Astrocyte of the cerebellum (primary cell): Measurements from ENCODE around the gene CELF3.
A peak's percentile ranks its signal among the peaks of the same experiment; 100 is the strongest.

Experiments used
- DNase-seq: peaks from one replicate; pipeline ENCODE4 v3.0.0-alpha.2; 2011; ENCODE audit warnings: low read depth
- H3K4me3 ChIP-seq: 2 replicates; pipeline ENCODE4 v1.5.1; 2011; ENCODE audit warnings: mild to moderate bottlenecking, low read depth, low read length, moderate library complexity
- in situ Hi-C: cut with HindIII; loops from 2 replicates; pipeline ENCODE4 v1.10.0; 2017; ENCODE audit warnings: low sequenced_read_pairs
- TF ChIP-seq, protein P1 (sequence below): IDR thresholded peaks from 2 replicates; pipeline ENCODE4 v1.5.1; 2012; ENCODE audit warnings: low read length, low read depth, moderate library complexity, mild to moderate bottlenecking; ENCODE audit errors: missing control alignments

The CELF3 gene

DNA sequence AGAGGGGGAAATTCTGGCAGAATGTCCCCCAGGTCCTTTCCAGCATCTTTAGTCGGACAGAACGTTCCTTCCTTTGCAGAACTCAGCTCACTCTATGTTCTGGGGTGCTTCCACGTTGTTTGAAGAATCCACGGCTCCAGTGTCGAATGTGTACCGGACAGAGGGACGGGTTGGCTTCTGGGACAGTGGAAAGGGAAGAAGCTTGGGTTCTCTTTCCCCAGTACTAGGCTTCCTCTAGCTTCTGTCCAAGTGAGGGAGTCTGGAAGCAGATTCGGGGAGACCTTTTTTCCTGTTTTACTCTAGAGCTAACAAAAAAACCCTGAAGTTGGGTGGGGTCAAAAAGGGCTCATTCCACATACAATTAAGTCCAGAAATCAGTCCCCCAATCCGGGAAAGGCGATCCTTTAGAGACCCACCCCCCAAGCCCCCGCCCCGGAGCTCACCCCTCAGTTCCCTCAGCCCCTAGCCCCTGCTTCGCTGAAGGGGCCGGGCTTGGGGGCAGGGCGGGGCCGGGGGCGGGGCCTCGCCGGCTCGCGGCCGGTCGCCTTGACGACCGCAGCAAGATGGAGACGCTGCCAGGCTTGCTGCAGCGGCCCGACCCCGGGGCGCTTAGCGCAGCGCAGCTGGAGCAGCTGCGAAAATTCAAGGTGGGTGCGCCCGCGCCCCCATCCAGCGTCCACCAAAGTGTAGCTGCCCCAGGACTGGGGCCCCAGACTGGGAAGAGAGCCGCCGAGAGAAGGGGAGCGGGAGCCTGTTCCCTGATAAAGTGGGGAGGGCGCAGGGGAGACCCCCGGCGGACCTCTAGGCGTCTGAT lies 4.6 kb upstream of the CELF3 start, which contains the start of gene RIIAD1:
RIIAD1 (plus strand) TSS at position 549 of the 814 bp plus-strand sequence; CDS start at position 564, 15 bp downstream.
- in situ Hi-C loops, result no loop called here
- H3K4me3 ChIP-seq, result peak within 1 kb of the TSS; percentile 41
- no peak for DNase-seq
- TF ChIP-seq, protein P1, sequence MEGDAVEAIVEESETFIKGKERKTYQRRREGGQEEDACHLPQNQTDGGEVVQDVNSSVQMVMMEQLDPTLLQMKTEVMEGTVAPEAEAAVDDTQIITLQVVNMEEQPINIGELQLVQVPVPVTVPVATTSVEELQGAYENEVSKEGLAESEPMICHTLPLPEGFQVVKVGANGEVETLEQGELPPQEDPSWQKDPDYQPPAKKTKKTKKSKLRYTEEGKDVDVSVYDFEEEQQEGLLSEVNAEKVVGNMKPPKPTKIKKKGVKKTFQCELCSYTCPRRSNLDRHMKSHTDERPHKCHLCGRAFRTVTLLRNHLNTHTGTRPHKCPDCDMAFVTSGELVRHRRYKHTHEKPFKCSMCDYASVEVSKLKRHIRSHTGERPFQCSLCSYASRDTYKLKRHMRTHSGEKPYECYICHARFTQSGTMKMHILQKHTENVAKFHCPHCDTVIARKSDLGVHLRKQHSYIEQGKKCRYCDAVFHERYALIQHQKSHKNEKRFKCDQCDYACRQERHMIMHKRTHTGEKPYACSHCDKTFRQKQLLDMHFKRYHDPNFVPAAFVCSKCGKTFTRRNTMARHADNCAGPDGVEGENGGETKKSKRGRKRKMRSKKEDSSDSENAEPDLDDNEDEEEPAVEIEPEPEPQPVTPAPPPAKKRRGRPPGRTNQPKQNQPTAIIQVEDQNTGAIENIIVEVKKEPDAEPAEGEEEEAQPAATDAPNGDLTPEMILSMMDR, result no peak

DNA sequence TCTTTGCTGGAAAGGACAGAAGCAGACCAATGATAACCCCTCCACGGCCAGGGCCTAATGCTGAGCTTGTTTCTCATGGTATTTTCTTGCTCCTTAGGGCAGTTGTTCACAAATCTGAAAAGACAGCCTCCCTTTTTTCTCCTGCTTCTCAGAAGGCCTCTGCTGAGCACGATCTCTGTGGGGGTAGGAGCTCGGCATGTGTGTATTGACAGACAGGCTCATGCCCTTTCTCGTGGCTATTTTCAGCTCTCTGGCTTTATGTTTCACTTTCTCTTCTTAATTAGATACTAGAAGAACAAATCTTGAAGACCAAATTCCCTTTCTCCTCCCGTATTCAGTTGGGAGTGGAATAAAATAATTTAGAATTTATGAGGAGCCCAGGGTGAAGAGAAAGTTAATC lies 4.0 kb upstream of the CELF3 start:
- TF ChIP-seq, protein P1, result no peak
- in situ Hi-C loops, result no loop called here
- H3K4me3 ChIP-seq, result peak overlapping the region; percentile 41
- DNase-seq, result no peak

DNA sequence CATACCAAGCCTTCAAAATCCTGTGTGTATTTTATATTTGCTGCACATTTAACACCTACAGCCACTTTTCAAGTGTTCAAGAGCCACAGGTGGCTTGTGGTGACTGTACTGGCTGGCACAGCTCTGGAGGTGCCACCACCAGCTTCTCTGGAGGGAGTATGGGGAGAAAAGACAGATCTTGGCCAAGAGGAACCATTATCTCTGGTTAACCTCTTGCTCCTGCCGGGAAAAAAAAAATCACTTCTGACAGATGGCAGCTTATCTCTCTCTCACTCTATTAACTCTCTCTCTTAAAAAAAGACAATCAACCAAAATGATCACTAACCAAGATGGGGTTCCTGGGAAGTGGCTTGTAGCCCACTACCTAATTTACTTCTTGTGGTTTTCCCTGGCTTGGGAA lies 3.5 kb upstream of the CELF3 start:
- no peak for DNase-seq
- TF ChIP-seq, protein P1, result no peak
- H3K4me3 ChIP-seq, result no peak overlapping the region
- in situ Hi-C loops, result no loop called here

DNA sequence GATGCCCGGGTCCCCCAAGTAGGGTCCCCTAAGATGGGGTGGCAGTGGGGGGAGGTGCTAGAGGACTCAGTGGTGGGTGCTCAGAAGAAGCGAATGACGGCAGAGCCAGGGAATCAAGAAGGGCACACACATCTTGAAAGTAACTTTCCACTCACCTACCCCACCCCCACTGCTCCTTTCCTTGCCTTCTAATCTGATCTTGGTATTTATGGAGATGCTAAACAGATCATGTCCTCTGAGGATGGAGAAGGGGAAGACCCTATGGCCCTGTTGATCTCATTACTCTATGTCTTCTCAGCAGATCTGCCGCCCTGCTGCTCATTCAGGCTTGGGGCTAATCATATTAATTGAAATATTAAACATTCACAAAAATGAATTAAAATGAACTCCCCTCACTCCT lies 2.1 kb upstream of the CELF3 start:
- TF ChIP-seq, protein P1, result no peak
- no peak for DNase-seq
- H3K4me3 ChIP-seq, result no peak overlapping the region
- in situ Hi-C loops, result no loop called here

DNA sequence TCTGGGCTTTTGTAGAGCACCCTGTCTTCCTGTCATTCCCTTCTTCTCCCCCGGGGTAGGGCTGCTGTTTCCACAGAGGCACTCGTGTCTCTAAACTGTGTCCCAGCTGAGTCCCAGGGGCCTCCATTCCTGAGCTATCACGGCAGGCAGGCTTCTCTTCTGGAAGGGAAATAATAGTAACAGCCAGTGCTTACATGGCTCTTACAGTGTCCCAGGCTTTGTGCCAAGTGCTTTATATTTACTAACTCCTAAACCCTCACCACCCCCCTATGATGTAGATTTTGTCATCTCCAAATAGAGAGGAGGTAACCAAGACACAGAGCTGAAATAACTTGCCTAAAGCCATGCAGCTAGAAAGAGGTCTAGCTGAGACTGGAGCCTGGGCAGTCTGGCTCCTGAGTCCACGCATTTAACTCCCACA lies 1.4 kb upstream of the CELF3 start:
- TF ChIP-seq, protein P1, result no peak
- no peak overlapping the region for H3K4me3 ChIP-seq
- no peak for DNase-seq
- in situ Hi-C loops, result no loop called here

DNA sequence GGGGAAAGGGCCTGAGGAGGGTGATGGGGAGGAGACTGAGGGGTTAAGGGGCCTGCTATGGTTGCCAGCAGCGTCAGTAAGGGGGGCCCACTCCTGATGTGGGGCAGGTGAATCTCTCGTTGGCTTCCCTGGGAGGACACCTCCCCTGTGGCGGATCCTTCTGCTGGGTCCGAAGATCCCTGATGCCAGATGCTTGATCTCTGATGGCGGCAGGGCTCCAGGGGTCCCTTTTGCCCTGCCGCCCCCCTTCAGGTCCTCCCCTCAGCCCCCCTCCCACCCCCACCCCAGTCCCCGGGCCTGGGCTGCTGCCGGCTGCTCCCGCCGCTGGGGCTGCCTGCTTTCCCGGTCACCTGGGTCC lies 219 bp downstream of the CELF3 start:
- TF ChIP-seq, protein P1, result no peak
- in situ Hi-C loops, result no loop called here
- H3K4me3 ChIP-seq, result no peak overlapping the region
- DNase-seq, result no peak
